SK-N-SH treated with all-trans-retinoic acid at 6 μM for 48 hours (cell line): Measurements from ENCODE around the gene DLG2.

Source experiments
- RARB ChIP-seq: fragments of 250-450 bp; sonication (Bioruptor Pico); IDR thresholded peaks from 2 replicates; pipeline ENCODE4 v1.8.0; 2021; ENCODE audit warnings: mild to moderate bottlenecking, moderate library complexity
- ZNF8 ChIP-seq: fragments of 450-650 bp; formaldehyde crosslinking; IDR thresholded peaks from 2 replicates; pipeline ENCODE4 v1.5.0; 2020; ENCODE audit warnings: mild to moderate bottlenecking, moderate library complexity

DNA sequence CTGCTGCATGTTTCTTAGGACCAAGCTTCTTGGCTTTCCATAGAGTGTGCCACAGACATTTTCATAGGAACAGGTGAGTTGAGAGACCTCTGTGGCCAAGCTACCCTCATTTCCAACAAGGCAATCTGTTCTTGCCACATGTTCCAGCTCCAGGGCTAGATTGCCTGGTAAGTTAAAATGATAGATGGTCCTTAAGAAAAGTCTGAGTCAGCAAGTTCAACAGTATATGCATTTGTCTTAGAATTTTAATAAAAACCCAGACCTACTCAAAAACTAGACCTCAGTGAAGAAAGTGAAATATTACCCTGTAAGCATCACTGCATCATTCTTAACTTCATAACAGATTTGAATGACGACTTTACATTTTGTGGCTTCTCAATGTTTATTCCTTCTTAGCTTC is 1123.6 kb downstream of the DLG2 start:
- TF ChIP-seq RARB (CRISPR knock-in tag) (no peak), ZNF8 (CRISPR knock-in tag) (no peak)
